Stimulated activated CD4-positive, alpha-beta T cell treated with anti-CD3 and anti-CD28 coated beads, TNF-alpha, amount 100 ng/mL, for 24 hours (primary cell): Measurements from ENCODE around the gene WIZ.

Experiments used
- DNase-seq, 3 experiments: peaks; one replicate each; pipeline ENCODE4 v3.0.0-alpha.2; 2020; ENCODE audit warnings: low read depth in 3 of 3

Gene WIZ

GRCh38 chr19:15467734-15468214 is 18.0 kb upstream of the WIZ start:
- no peak for DNase-seq

GRCh38 chr19:15466851-15467733 is 17.3 kb upstream of the WIZ start:
- DNase-seq: peak; percentile 39 to 57 (median 50)

- DNase-seq: peak in 2 of 3 experiments; percentile 29 to 67
These were observed 14.9 kb upstream of the WIZ start, which contains the start of gene RASAL3 for GRCh38 chr19:15464394-15465385. RASAL3 (minus strand) TSS chr19:15464544; CDS start chr19:15464358, 186 bp downstream.

- DNase-seq: peak; percentile 56 to 75 (median 64)
These were observed 14.2 kb upstream of the WIZ start for GRCh38 chr19:15463861-15464371.

- DNase-seq: no peak
These were observed 11.9 kb upstream of the WIZ start for GRCh38 chr19:15461694-15462093.

GRCh38 chr19:15457701-15458484 is 8.1 kb upstream of the WIZ start:
- DNase-seq: no peak

GRCh38 chr19:15456871-15457700 is 7.3 kb upstream of the WIZ start:
- no peak for DNase-seq

- no peak for DNase-seq
These were observed 6.7 kb upstream of the WIZ start for GRCh38 chr19:15456441-15456840.

GRCh38 chr19:15455996-15456395 is 6.2 kb upstream of the WIZ start:
- DNase-seq: no peak

GRCh38 chr19:15453906-15454860 is 4.4 kb upstream of the WIZ start:
- DNase-seq: no peak

- DNase-seq: no peak
These were observed 3.4 kb upstream of the WIZ start for GRCh38 chr19:15453091-15453578.

GRCh38 chr19:15452111-15453047 is 2.6 kb upstream of the WIZ start:
- DNase-seq: no peak

- no peak for DNase-seq
These were observed 753 bp upstream of the WIZ start for GRCh38 chr19:15450528-15450890.

GRCh38 chr19:15448778-15449619 is 757 bp downstream of the WIZ start:
- no peak for DNase-seq

- DNase-seq: no peak
These were observed 1.5 kb downstream of the WIZ start for GRCh38 chr19:15448044-15448777.

GRCh38 chr19:15447057-15447456 is 2.7 kb downstream of the WIZ start:
- no peak for DNase-seq
